Measurements from ENCODE around the gene PODXL. TPM values are rescaled to one million over a fixed set of nuclear protein-coding genes. Genes with fewer than 3 reads are reported as not detected.

The PODXL gene
- polyA plus RNA-seq, 1 donor (not counting 4 experiments of a cell fraction or from before 2014, with no cell fraction given), result 0.08 TPM

DNA sequence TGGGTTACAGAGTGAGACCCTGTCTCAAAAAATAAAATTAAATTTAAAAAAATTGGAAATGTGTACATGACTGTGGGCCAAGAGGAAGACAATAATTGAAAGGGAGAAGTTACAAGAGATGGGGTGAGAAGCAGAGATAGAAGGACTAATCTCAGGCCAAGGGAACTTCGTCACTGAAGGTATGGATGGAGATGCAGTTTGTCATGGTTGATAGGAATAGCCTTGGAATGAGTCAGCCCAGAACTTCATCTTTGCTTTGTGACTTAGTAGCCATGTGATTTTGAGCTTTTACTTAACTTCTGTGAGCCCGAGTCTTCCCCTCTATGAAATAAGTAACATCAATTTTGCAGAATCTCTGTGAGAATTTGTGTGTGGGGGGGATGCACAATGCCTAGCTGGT is 6.5 kb upstream of the PODXL start:
- H3K36me3 ChIP-seq (ENCODE audit: control insufficient read depth in 2 of 2, extremely low read depth in 1 of 2, insufficient read depth in 2 of 2, low read length in 2 of 2), result no peaks in the 10 kb centered on the region
- no peaks in the 10 kb centered on the region for H4K20me1 ChIP-seq (ENCODE audit: control insufficient read depth, extremely low read depth, insufficient read depth, low read length)
- H3K4me1 ChIP-seq (ENCODE audit: control insufficient read depth, extremely low read depth, insufficient read depth, low read length), result no peaks in the 10 kb centered on the region
- H3K4me3 ChIP-seq (ENCODE audit: control insufficient read depth in 2 of 3, extremely low read depth in 1 of 3, insufficient read depth in 2 of 3, low read depth in 1 of 3, low read length in 3 of 3), result no peak overlapping the region
- no peaks in the 10 kb centered on the region for H3K9me3 ChIP-seq (ENCODE audit: control insufficient read depth, low read depth, low read length)
- no peak overlapping the region for H2AFZ ChIP-seq (ENCODE audit: control insufficient read depth, low read length)
- dilution Hi-C loops (cut with MboI; ENCODE audit: extremely low pct_ligation_motif_present, low sequenced_read_pairs), result no loop called here
- H3K9me1 ChIP-seq (ENCODE audit: control insufficient read depth, extremely low read depth, insufficient read depth, low read length), result no peaks in the 10 kb centered on the region
- no peaks in the 10 kb centered on the region for H3K79me2 ChIP-seq (ENCODE audit: control insufficient read depth, insufficient read depth, low read length)
- TF ChIP-seq, protein P1, sequence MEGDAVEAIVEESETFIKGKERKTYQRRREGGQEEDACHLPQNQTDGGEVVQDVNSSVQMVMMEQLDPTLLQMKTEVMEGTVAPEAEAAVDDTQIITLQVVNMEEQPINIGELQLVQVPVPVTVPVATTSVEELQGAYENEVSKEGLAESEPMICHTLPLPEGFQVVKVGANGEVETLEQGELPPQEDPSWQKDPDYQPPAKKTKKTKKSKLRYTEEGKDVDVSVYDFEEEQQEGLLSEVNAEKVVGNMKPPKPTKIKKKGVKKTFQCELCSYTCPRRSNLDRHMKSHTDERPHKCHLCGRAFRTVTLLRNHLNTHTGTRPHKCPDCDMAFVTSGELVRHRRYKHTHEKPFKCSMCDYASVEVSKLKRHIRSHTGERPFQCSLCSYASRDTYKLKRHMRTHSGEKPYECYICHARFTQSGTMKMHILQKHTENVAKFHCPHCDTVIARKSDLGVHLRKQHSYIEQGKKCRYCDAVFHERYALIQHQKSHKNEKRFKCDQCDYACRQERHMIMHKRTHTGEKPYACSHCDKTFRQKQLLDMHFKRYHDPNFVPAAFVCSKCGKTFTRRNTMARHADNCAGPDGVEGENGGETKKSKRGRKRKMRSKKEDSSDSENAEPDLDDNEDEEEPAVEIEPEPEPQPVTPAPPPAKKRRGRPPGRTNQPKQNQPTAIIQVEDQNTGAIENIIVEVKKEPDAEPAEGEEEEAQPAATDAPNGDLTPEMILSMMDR (optimal IDR thresholded peaks at IDR 0.05 in 1 of 3, IDR thresholded peaks at IDR 0.05 in 1 of 3, conservative IDR thresholded peaks at IDR 0.05 in 1 of 3; ENCODE audit: extremely low read depth in 1 of 3, insufficient read depth in 2 of 3, low read length in 3 of 3), result no peak
- TF ChIP-seq EZH2 (IDR thresholded peaks at IDR 0.05; ENCODE audit: low read length), result no peak
- DNase-seq (ENCODE audit: low read depth, low spot score) (no peak), FAIRE-seq (no peak)
- peaks cover 27% of the 10 kb centered on the region for H3K27me3 ChIP-seq (ENCODE audit: control insufficient read depth, extremely low read depth, insufficient read depth, low read length)
- no peak overlapping the region for H3K9ac ChIP-seq (ENCODE audit: control insufficient read depth, extremely low read depth, insufficient read depth, low read length)
- no peak overlapping the region for H3K27ac ChIP-seq (ENCODE audit: control insufficient read depth, insufficient read depth, low read length)
- no peak overlapping the region for H3K4me2 ChIP-seq (ENCODE audit: control insufficient read depth, extremely low read depth, insufficient read depth, low read depth, low read length)

DNA sequence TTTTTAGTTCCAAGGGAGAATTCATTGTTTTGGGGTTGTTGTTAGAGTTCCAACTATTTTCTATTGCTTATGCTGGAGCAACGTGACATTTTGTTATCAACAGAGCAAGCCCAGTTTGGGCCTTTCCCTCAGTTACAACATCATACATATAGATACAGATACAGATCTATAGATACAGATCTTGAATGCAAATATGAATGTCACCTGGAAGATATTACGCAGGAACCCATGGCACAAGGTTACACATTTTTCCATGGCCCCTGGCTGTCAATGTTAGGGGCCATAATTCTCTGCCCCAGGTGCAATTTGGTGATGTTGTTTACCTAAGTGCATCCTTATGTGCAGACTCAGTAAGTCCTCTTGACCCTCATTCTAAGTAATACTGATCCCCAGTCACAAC is 3.6 kb upstream of the PODXL start:
- dilution Hi-C loops (cut with MboI; ENCODE audit: extremely low pct_ligation_motif_present, low sequenced_read_pairs), result no loop called here
- no peak overlapping the region for H3K9ac ChIP-seq (ENCODE audit: control insufficient read depth, extremely low read depth, insufficient read depth, low read length)
- no peak overlapping the region for H3K4me2 ChIP-seq (ENCODE audit: control insufficient read depth, extremely low read depth, insufficient read depth, low read depth, low read length)
- no peaks in the 10 kb centered on the region for H4K20me1 ChIP-seq (ENCODE audit: control insufficient read depth, extremely low read depth, insufficient read depth, low read length)
- no peak for FAIRE-seq
- H3K36me3 ChIP-seq (ENCODE audit: control insufficient read depth in 2 of 2, extremely low read depth in 1 of 2, insufficient read depth in 2 of 2, low read length in 2 of 2), result no peaks in the 10 kb centered on the region
- DNase-seq (ENCODE audit: low read depth, low spot score), result no peak
- H3K27me3 ChIP-seq (ENCODE audit: control insufficient read depth, extremely low read depth, insufficient read depth, low read length), result peaks cover 52% of the 10 kb centered on the region
- H3K9me1 ChIP-seq (ENCODE audit: control insufficient read depth, extremely low read depth, insufficient read depth, low read length), result no peaks in the 10 kb centered on the region
- H2AFZ ChIP-seq (ENCODE audit: control insufficient read depth, low read length), result no peak overlapping the region
- peaks cover 8% of the 10 kb centered on the region for H3K4me1 ChIP-seq (ENCODE audit: control insufficient read depth, extremely low read depth, insufficient read depth, low read length)
- no peak overlapping the region for H3K4me3 ChIP-seq (ENCODE audit: control insufficient read depth in 2 of 3, extremely low read depth in 1 of 3, insufficient read depth in 2 of 3, low read depth in 1 of 3, low read length in 3 of 3)
- no peak for TF ChIP-seq EZH2 (IDR thresholded peaks at IDR 0.05; ENCODE audit: low read length)
- TF ChIP-seq, protein P1 (optimal IDR thresholded peaks at IDR 0.05 in 1 of 3, IDR thresholded peaks at IDR 0.05 in 1 of 3, conservative IDR thresholded peaks at IDR 0.05 in 1 of 3; ENCODE audit: extremely low read depth in 1 of 3, insufficient read depth in 2 of 3, low read length in 3 of 3), result no peak
- no peaks in the 10 kb centered on the region for H3K9me3 ChIP-seq (ENCODE audit: control insufficient read depth, low read depth, low read length)
- no peak overlapping the region for H3K27ac ChIP-seq (ENCODE audit: control insufficient read depth, insufficient read depth, low read length)
- H3K79me2 ChIP-seq (ENCODE audit: control insufficient read depth, insufficient read depth, low read length), result no peaks in the 10 kb centered on the region

Data from keratinocyte (primary cell).